AG10803 (cell line): Measurements from ENCODE around the gene SLC45A1.

Experiments used
- DNase-seq: peaks from one replicate; pipeline ENCODE4 v3.0.0; 2010; ENCODE audit warnings: low read depth
- H3K4me3 ChIP-seq: 2 replicates; pipeline ENCODE4 v1.5.1; 2011; ENCODE audit warnings: mild to moderate bottlenecking, low read length, control low read depth
- TF ChIP-seq, protein P1 (sequence below): conservative IDR thresholded peaks from 2 replicates; pipeline ENCODE4 v1.5.1; 2011; ENCODE audit warnings: mild to moderate bottlenecking, low read length, control low read depth, inconsistent platforms

The SLC45A1 gene

DNA sequence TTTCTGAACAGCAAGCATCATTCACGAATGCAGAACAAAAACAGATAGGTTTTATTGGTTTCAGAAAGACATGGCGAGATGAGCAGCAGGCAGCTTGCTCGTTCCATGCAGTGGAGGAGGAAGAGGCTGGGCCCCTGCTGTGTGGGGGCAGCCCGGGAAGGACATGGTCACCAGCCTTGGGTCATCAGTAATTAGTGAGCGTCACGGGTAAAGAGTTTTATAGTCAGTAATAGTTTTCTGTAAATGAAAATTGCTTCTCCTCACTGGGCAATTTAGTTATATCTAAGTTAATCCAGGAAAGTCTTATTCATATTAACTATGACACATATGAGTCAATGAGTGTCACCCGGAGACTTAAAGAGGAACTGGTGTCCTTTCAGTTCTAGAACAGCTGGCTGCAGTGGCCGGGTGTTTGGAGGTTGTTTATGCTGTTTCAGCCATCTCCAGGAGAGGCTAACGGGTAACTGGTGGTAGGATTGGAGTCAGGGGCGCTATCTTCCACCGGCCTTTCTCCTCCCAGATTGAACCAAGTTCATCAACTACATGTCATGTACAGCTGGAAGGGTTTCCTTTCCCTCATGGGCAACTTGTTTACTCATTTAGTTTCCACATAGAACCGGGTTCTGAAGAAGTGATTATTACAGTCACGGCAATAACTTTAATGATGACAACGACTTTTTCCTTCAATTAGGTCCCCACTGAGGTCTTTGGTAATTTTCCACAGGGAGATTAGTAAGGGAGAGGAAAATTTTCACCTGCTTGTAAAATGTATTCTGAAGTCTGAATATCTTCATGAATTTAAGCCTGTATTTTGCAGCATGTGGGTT is 34.6 kb upstream of the SLC45A1 start:
- TF ChIP-seq, protein P1, sequence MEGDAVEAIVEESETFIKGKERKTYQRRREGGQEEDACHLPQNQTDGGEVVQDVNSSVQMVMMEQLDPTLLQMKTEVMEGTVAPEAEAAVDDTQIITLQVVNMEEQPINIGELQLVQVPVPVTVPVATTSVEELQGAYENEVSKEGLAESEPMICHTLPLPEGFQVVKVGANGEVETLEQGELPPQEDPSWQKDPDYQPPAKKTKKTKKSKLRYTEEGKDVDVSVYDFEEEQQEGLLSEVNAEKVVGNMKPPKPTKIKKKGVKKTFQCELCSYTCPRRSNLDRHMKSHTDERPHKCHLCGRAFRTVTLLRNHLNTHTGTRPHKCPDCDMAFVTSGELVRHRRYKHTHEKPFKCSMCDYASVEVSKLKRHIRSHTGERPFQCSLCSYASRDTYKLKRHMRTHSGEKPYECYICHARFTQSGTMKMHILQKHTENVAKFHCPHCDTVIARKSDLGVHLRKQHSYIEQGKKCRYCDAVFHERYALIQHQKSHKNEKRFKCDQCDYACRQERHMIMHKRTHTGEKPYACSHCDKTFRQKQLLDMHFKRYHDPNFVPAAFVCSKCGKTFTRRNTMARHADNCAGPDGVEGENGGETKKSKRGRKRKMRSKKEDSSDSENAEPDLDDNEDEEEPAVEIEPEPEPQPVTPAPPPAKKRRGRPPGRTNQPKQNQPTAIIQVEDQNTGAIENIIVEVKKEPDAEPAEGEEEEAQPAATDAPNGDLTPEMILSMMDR: no peak
- no peak for DNase-seq
- no peak overlapping the region for H3K4me3 ChIP-seq

DNA sequence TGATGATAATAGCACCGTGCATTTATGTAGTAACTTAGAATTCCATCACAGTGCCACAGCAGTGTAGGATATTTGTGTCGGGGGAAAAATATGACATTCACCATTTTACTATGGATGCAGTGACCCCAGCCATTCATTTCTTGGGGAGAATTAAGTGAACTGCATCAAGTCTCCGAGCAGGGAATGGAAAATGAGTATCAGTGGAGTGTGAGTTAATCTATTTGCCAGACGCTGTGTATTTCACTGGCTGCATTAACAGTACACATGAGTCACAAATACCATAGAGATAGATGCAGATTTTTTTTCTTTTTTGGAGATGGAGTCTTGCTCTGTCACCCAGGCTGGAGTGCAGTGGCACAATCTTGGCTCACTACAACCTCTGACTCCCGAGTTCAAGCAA is 33.8 kb upstream of the SLC45A1 start:
- no peak overlapping the region for H3K4me3 ChIP-seq
- DNase-seq: peak; percentile 24
- TF ChIP-seq, protein P1: no peak

DNA sequence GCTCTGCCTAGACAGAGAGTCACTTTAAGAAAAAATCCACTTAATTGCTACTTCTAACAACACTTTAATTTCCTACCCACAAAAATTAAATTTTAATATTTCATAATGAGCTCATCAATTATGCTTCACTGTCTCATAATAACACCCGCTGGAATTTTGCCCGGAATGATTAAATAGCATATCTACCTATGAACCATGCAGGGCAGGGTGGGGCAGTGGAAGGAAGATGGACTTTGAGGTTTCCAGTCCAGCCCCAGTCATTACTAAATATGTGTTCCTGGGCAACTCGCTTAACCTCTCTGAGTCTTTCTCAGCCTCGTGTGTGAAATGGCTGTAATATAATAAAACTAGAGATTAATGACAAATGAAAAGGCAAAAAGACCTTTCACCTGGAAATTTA is 32.8 kb upstream of the SLC45A1 start:
- H3K4me3 ChIP-seq: no peak overlapping the region
- DNase-seq: no peak
- TF ChIP-seq, protein P1: no peak

DNA sequence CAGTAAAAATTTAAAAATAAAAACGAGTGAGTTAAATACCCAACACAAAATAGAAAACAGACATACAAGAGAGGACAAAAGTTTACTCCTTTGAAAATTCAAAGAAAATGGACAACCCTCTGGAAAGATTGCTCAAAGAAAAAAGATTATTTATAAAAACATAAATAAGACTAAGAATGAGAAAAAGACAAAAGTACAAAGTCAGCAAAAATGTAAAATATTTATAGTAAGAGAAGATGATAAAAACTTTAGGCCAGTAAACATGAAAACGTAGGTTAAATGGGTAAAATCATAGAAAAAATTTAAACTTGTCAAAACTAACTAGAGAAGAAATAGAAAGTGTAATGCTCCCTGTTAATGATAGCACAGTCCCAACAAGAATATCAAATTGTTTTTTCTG is 31.9 kb upstream of the SLC45A1 start:
- DNase-seq: no peak
- TF ChIP-seq, protein P1: no peak

DNA sequence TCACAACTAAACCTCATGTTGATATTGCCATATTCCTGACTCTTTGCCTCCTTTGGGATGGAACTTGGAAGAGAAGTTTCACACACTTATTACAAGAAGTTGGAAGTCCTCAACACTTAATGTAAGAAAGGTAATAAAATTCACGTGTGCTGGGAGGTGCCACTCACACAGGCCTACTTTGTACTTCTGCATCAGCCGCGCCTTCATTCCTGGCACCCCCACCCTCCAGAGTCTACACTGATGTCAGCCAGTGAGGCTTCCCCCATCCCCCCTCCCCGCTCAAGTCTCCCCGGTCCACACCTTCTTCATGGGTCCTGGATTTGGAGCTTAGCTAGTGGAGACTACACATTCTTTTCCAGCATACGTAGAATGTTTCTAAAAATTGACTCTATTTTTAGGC is 24.8 kb upstream of the SLC45A1 start:
- TF ChIP-seq, protein P1: no peak
- no peak for DNase-seq
- no peak overlapping the region for H3K4me3 ChIP-seq

More for the DNA sequence above, 31.9 kb upstream of the SLC45A1 start:
- H3K4me3 ChIP-seq: no peak overlapping the region

DNA sequence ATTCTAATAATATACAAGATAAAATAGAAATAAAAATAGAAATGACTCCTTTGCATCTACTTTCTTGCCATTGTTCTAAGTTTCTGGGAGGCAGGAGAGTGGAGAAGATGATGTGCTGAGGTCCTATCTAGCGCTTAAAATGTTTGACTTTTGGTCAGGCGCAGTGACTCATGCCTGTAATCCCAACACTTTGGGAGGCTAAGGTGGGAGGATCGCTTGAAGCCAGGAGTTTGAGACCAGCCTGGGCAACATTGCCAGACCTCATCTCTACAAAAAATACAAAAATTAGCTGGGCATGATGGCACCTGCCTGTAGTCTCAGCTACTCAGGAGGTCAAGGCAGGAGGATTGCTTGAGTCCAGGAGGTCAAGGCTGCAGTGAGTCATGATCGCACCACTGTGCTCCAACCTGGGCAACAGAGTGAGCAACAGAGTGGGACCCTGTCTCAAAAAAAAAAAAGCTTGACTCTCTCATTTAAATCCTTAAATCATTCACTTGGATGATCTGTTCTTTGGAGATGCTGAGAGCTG is 24.2 kb upstream of the SLC45A1 start:
- TF ChIP-seq, protein P1: no peak

DNA sequence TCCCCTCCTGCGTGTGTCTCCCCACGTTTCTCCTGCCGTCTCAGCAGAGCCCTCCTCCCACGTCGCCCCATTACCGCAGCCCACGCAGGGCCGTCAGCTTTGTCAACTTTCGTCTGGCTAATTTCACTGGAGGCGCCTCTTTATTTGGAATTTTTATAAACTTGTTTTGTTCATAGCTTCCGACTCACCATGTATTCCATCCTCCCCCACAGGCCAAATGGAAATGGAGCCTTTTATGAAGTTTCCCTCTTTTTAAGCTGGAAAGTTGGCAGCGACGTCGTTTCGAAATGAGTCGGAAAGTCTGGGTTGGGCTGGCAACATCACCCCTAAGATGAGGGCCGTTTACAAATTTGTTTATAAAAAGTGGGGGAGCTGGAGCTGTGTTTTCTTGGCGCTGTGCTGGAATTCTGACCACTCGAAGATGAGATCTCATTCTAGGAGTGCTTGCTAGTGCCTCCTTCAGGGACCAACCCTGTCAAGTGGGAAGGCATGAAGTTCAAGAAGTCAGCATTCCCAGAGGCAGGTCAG is 23.7 kb upstream of the SLC45A1 start:
- DNase-seq: no peak
- TF ChIP-seq, protein P1: no peak
- H3K4me3 ChIP-seq: no peak overlapping the region

More for the DNA sequence above, 24.2 kb upstream of the SLC45A1 start:
- H3K4me3 ChIP-seq: no peak overlapping the region
- DNase-seq: no peak
